ENCODE results near the gene SPEM3. TPM values are rescaled to one million over a fixed set of nuclear protein-coding genes. Genes with fewer than 3 reads are reported as not detected.
A peak's percentile ranks its signal among the peaks of the same experiment; 100 is the strongest.
"Not testable (repeated sequence)": the region's sequence is repeated elsewhere in the genome, so short reads cannot be mapped to it uniquely, and the experiment has no call there.

The SPEM3 gene
- total and polyA plus RNA-seq, 2 experiments from 2014 or later = not detected

DNA sequence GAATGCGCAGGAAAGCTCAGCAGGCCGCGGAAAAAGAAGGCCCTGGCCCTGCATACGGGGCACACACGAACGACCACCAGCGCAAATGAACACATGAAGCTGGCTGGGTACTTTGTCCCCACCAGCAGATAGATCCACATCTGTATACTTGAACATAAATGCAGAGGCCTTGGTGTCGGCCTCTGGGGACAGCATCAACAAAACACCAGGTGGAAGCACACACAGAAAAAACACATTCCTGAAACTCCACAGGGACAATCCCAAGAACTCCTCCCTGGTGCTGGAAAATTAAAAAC is 51.4 kb downstream of the SPEM3 start:
- Histone ChIP-seq H3K4me3 (peak overlapping the region; percentile 97), H3K79me2 (peaks cover 65% of the 10 kb centered on the region), H3K27ac (peak overlapping the region; percentile 100), H3K27me3 (no peaks in the 10 kb centered on the region), H3K9me2 (replicated peaks; ENCODE audit: insufficient read depth) (no peaks in the 10 kb centered on the region), H2AFZ (no peak overlapping the region), H3K36me3 (replicated peaks; ENCODE audit: insufficient read depth, low read depth) (no peaks in the 10 kb centered on the region), H4K20me1 (ENCODE audit: insufficient read depth, poor library complexity, severe bottlenecking) (peaks cover 18% of the 10 kb centered on the region), H3K4me2 (peak overlapping the region; percentile 94), H3K4me1 (ENCODE audit: insufficient read depth) (peaks cover 51% of the 10 kb centered on the region), H3K9me3 (ENCODE audit: low read depth) (no peaks in the 10 kb centered on the region)
- no peak for TF ChIP-seq EZH2 (IDR thresholded peaks at IDR 0.05; ENCODE audit: borderline replicate concordance)
- TF ChIP-seq, protein P1, sequence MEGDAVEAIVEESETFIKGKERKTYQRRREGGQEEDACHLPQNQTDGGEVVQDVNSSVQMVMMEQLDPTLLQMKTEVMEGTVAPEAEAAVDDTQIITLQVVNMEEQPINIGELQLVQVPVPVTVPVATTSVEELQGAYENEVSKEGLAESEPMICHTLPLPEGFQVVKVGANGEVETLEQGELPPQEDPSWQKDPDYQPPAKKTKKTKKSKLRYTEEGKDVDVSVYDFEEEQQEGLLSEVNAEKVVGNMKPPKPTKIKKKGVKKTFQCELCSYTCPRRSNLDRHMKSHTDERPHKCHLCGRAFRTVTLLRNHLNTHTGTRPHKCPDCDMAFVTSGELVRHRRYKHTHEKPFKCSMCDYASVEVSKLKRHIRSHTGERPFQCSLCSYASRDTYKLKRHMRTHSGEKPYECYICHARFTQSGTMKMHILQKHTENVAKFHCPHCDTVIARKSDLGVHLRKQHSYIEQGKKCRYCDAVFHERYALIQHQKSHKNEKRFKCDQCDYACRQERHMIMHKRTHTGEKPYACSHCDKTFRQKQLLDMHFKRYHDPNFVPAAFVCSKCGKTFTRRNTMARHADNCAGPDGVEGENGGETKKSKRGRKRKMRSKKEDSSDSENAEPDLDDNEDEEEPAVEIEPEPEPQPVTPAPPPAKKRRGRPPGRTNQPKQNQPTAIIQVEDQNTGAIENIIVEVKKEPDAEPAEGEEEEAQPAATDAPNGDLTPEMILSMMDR (IDR thresholded peaks at IDR 0.05; ENCODE audit: poor library complexity) = peak; percentile 6
- 8% methylated on average over 8 of the region's 8 CpGs for WGBS (ENCODE audit: low lambda C conversion rate, missing lambda C conversion rate)
- no peak for DNase-seq (ENCODE audit: low spot score)

DNA sequence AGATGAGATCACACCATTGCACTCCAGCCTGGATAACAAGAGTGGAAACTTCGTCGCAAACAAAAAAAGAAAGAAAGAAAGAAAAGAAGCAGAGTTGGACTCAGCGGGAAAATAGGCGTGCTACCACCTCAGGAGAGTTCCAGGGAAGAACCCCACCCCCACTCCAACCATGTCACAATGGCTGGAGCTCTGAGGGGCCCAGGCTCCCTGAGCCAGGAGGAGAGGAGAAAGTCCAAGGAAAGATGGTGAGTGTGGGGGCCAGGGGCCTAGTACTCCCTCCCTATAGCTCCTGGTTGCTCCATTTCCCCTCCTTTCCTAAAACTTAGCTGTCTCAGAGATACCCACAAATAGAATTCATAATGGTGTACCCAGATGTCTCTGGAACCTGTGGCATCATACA is 52.6 kb downstream of the SPEM3 start, which contains the start of gene SLC35G6:
SLC35G6 (plus strand) TSS at position 172 of the 400 bp plus-strand sequence; CDS start at position 243, 71 bp downstream.
- H2AFZ ChIP-seq; H3K27me3 ChIP-seq; H3K9me3 ChIP-seq (ENCODE audit: low read depth); H3K9me2 ChIP-seq (replicated peaks; ENCODE audit: insufficient read depth); H3K4me3 ChIP-seq; H3K36me3 ChIP-seq (replicated peaks; ENCODE audit: insufficient read depth, low read depth): not testable (repeated sequence)
- Histone ChIP-seq H3K4me1 (ENCODE audit: insufficient read depth) (peaks cover 44% of the 10 kb centered on the region), H3K79me2 (peaks cover 65% of the 10 kb centered on the region), H4K20me1 (ENCODE audit: insufficient read depth, poor library complexity, severe bottlenecking) (peaks cover 19% of the 10 kb centered on the region), H3K4me2 (peak within 1 kb of the TSS; percentile 94), H3K27ac (peak within 1 kb of the TSS; percentile 100)
- peak; percentile 53 for DNase-seq (ENCODE audit: low spot score)
- 92% methylated on average over 4 of the region's 4 CpGs for WGBS (ENCODE audit: low lambda C conversion rate, missing lambda C conversion rate)

DNA sequence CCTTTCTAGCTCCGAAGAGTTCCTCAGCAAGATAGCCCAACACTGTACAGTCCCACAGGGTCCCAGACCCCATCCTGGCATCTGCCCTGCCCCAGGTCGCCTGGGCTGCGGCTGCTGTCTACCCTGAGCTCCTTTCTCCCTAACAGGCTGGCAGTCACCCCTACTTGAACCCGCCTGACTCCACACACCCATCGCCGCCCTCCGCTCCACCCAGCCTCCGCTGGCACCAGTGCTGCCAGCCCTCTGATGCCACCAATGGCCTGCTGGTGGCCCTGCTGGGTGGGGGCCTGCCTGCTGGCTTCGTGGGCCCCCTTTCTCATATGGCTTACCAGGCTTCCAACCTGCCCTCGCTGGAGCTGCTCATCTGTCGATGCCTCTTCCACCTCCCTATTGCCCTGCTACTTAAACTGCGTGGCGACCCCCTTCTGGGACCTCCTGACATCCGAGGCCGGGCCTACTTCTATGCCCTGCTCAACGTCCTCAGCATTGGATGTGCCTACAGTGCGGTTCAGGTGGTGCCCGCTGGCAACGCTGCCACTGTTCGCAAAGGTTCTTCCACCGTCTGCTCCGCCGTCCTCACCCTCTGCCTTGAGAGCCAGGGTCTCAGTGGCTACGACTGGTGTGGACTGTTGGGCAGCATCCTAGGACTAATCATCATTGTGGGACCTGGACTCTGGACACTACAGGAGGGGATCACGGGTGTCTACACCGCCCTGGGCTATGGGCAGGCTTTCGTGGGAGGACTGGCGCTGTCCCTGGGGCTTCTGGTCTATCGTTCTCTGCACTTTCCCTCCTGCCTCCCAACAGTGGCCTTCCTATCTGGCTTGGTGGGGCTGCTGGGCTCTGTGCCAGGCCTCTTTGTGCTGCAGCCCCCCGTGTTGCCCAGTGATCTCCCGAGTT is 53.4 kb downstream of the SPEM3 start:
- H3K79me2 ChIP-seq = peaks cover 65% of the 10 kb centered on the region
- peaks cover 41% of the 10 kb centered on the region for H3K4me1 ChIP-seq (ENCODE audit: insufficient read depth)
- WGBS (ENCODE audit: low lambda C conversion rate, missing lambda C conversion rate) = 90% methylated on average over 31 of the region's 31 CpGs

More for the DNA sequence above, 53.4 kb downstream of the SPEM3 start:
- not testable (repeated sequence) for DNase-seq (ENCODE audit: low spot score); H3K9me3 ChIP-seq (ENCODE audit: low read depth); H3K9me2 ChIP-seq (replicated peaks; ENCODE audit: insufficient read depth); H3K27me3 ChIP-seq; H2AFZ ChIP-seq; H3K4me3 ChIP-seq; H3K36me3 ChIP-seq (replicated peaks; ENCODE audit: insufficient read depth, low read depth)
- Histone ChIP-seq H3K27ac (peak overlapping the region; percentile 100), H4K20me1 (ENCODE audit: insufficient read depth, poor library complexity, severe bottlenecking) (peaks cover 24% of the 10 kb centered on the region), H3K4me2 (peak overlapping the region; percentile 78)

Other genes with a start within 250 kb of the SPEM3 start
Only the 30 nearest of the 39 such genes appear.
- 44.6 and 62.7 TPM in 2 replicates for gene CTDNEP1, start 177.1 kb upstream of the SPEM3 start, total RNA-seq
- 86.9 and 96.7 TPM in 2 replicates for gene CTDNEP1, start 177.1 kb upstream of the SPEM3 start, polyA plus RNA-seq
- 30.4 and 30.6 TPM in 2 replicates for gene ELP5, start 176.6 kb upstream of the SPEM3 start, total RNA-seq
- gene ELP5, start 176.6 kb upstream of the SPEM3 start, polyA plus RNA-seq = 38.0 and 49.6 TPM in 2 replicates
- gene CLDN7, start 166.4 kb upstream of the SPEM3 start, total RNA-seq = 169 and 197 TPM in 2 replicates
- gene CLDN7, start 166.4 kb upstream of the SPEM3 start, polyA plus RNA-seq = 290 and 341 TPM in 2 replicates
- 0.88 and 1.6 TPM in 2 replicates for gene SLC2A4, start 147.1 kb upstream of the SPEM3 start, total RNA-seq
- 0.42 and 0.89 TPM in 2 replicates for gene SLC2A4, start 147.1 kb upstream of the SPEM3 start, polyA plus RNA-seq
- gene YBX2, start 134.2 kb upstream of the SPEM3 start, total RNA-seq = 1.4 and 1.7 TPM in 2 replicates
- gene YBX2, start 134.2 kb upstream of the SPEM3 start, polyA plus RNA-seq = 1.3 and 3.0 TPM in 2 replicates
- gene EIF5A, start 121.2 kb upstream of the SPEM3 start, total RNA-seq = 267 and 331 TPM in 2 replicates
- gene EIF5A, start 121.2 kb upstream of the SPEM3 start, polyA plus RNA-seq = 693 and 747 TPM in 2 replicates
- 34.5 and 50.3 TPM in 2 replicates for gene GPS2, start 113.5 kb upstream of the SPEM3 start, total RNA-seq
- 103 and 111 TPM in 2 replicates for gene GPS2, start 113.5 kb upstream of the SPEM3 start, polyA plus RNA-seq
- 9.2 and 9.6 TPM in 2 replicates for gene NEURL4, start 99.5 kb upstream of the SPEM3 start, total RNA-seq
- gene NEURL4, start 99.5 kb upstream of the SPEM3 start, polyA plus RNA-seq = 9.5 and 13.9 TPM in 2 replicates
- gene ACAP1, start 92.3 kb upstream of the SPEM3 start, total RNA-seq = not detected in 2 replicates
- 10.2 and 14.6 TPM in 2 replicates for gene ACAP1, start 92.3 kb upstream of the SPEM3 start, polyA plus RNA-seq
- 9.2 and 12.4 TPM in 2 replicates for gene KCTD11, start 76.7 kb upstream of the SPEM3 start, total RNA-seq
- 14.1 and 19.6 TPM in 2 replicates for gene KCTD11, start 76.7 kb upstream of the SPEM3 start, polyA plus RNA-seq
- not detected in 2 replicates for gene TMEM95, start 73.7 kb upstream of the SPEM3 start, total RNA-seq
- not detected in 2 replicates for gene TMEM95, start 73.7 kb upstream of the SPEM3 start, polyA plus RNA-seq
- 8.4 and 11.4 TPM in 2 replicates for gene TNK1, start 47.8 kb upstream of the SPEM3 start, total RNA-seq
- 8.9 and 10.2 TPM in 2 replicates for gene TNK1, start 47.8 kb upstream of the SPEM3 start, polyA plus RNA-seq
- 11.8 and 17.6 TPM in 2 replicates for gene PLSCR3, start 34.3 kb upstream of the SPEM3 start, total RNA-seq
- 58.0 and 59.6 TPM in 2 replicates for gene PLSCR3, start 34.3 kb upstream of the SPEM3 start, polyA plus RNA-seq
- 109 and 118 TPM in 2 replicates for gene TMEM256, start 24.8 kb upstream of the SPEM3 start, total RNA-seq
- 105 and 109 TPM in 2 replicates for gene TMEM256, start 24.8 kb upstream of the SPEM3 start, polyA plus RNA-seq
- 4.1 and 7.2 TPM in 2 replicates for gene NLGN2, start 21.0 kb upstream of the SPEM3 start, total RNA-seq
- gene NLGN2, start 21.0 kb upstream of the SPEM3 start, polyA plus RNA-seq = 4.3 and 6.6 TPM in 2 replicates
- not detected in 2 replicates for gene SPEM1, start 8.5 kb upstream of the SPEM3 start, total RNA-seq
- gene SPEM1, start 8.5 kb upstream of the SPEM3 start, polyA plus RNA-seq = 0.21 TPM in 1 of 2 replicates, not detected in the other
- not detected in 2 replicates for gene SPEM2, start 3.2 kb upstream of the SPEM3 start, total RNA-seq
- not detected in 2 replicates for gene SPEM2, start 3.2 kb upstream of the SPEM3 start, polyA plus RNA-seq
- 12.3 and 12.5 TPM in 2 replicates for gene TMEM102, start 6.6 kb downstream of the SPEM3 start, total RNA-seq
- 13.7 and 13.9 TPM in 2 replicates for gene TMEM102, start 6.6 kb downstream of the SPEM3 start, polyA plus RNA-seq
- 1.4 and 2.7 TPM in 2 replicates for gene FGF11, start 10.7 kb downstream of the SPEM3 start, total RNA-seq
- 3.6 and 3.8 TPM in 2 replicates for gene FGF11, start 10.7 kb downstream of the SPEM3 start, polyA plus RNA-seq
- gene CHRNB1, start 16.2 kb downstream of the SPEM3 start, total RNA-seq = 10.9 and 12.4 TPM in 2 replicates
- gene CHRNB1, start 16.2 kb downstream of the SPEM3 start, polyA plus RNA-seq = 16.9 and 17.5 TPM in 2 replicates
- gene ZBTB4, start 50.8 kb downstream of the SPEM3 start, total RNA-seq = 22.7 and 27.1 TPM in 2 replicates
- gene ZBTB4, start 50.8 kb downstream of the SPEM3 start, polyA plus RNA-seq = 20.8 and 21.5 TPM in 2 replicates
- gene SLC35G6, start 52.6 kb downstream of the SPEM3 start, total RNA-seq = 0.24 TPM in 1 of 2 replicates, not detected in the other
- gene SLC35G6, start 52.6 kb downstream of the SPEM3 start, polyA plus RNA-seq = 0.30 and 0.44 TPM in 2 replicates
- gene POLR2A, start 55.5 kb downstream of the SPEM3 start, total RNA-seq = 50.2 and 74.5 TPM in 2 replicates
- 96.3 and 98.1 TPM in 2 replicates for gene POLR2A, start 55.5 kb downstream of the SPEM3 start, polyA plus RNA-seq
- gene TNFSF12, start 120.2 kb downstream of the SPEM3 start, total RNA-seq = 4.5 and 7.3 TPM in 2 replicates
- gene TNFSF12, start 120.2 kb downstream of the SPEM3 start, polyA plus RNA-seq = 8.0 and 11.3 TPM in 2 replicates
- 0.90 and 11.0 TPM in 2 replicates for gene TNFSF13, start 129.9 kb downstream of the SPEM3 start, total RNA-seq
- gene TNFSF13, start 129.9 kb downstream of the SPEM3 start, polyA plus RNA-seq = 2.4 and 5.4 TPM in 2 replicates
- 61.1 and 71.2 TPM in 2 replicates for gene SENP3, start 133.1 kb downstream of the SPEM3 start, total RNA-seq
- gene SENP3, start 133.1 kb downstream of the SPEM3 start, polyA plus RNA-seq = 33.7 and 35.4 TPM in 2 replicates
- 64.0 and 75.5 TPM in 2 replicates for gene CD68, start 150.8 kb downstream of the SPEM3 start, total RNA-seq
- gene CD68, start 150.8 kb downstream of the SPEM3 start, polyA plus RNA-seq = 80.4 and 82.6 TPM in 2 replicates
- gene MPDU1, start 155.0 kb downstream of the SPEM3 start, total RNA-seq = 201 and 234 TPM in 2 replicates
- gene MPDU1, start 155.0 kb downstream of the SPEM3 start, polyA plus RNA-seq = 109 and 113 TPM in 2 replicates
- 0.13 and 0.44 TPM in 2 replicates for gene SOX15, start 161.2 kb downstream of the SPEM3 start, total RNA-seq
- gene SOX15, start 161.2 kb downstream of the SPEM3 start, polyA plus RNA-seq = 0.89 and 0.95 TPM in 2 replicates
- 33.0 and 33.7 TPM in 2 replicates for gene FXR2, start 186.0 kb downstream of the SPEM3 start, total RNA-seq
- 33.8 and 41.6 TPM in 2 replicates for gene FXR2, start 186.0 kb downstream of the SPEM3 start, polyA plus RNA-seq